Mucosa of descending colon (tissue), 3 donors: ENCODE measurements around the gene NUDT3. TPM values are rescaled to one million over a fixed set of nuclear protein-coding genes. Genes with fewer than 3 reads are reported as not detected.

ENCODE experiments used
- ATAC-seq: fragments of 200-7000 bp; cut with Tn5 transposase; one replicate; pipeline ENCODE4 v1.9.1; 2020; ENCODE audit warnings: mild to moderate bottlenecking, moderate library complexity
- DNase-seq, 3 donors: peaks; one replicate each; pipeline ENCODE4 v3.0.0-alpha.2; 2020
- H3K36me3 ChIP-seq: fragments of 200-600 bp; one replicate; pipeline ENCODE4 v1.8.0; 2021; ENCODE audit warnings: low read depth, mild to moderate bottlenecking
- H3K4me1 ChIP-seq: fragments of 200-600 bp; one replicate; pipeline ENCODE4 v1.8.0; 2021; ENCODE audit warnings: low read depth, mild to moderate bottlenecking
- H3K4me3 ChIP-seq: fragments of 200-600 bp; one replicate; pipeline ENCODE4 v1.8.0; 2021; ENCODE audit warnings: mild to moderate bottlenecking
- H3K9me3 ChIP-seq: fragments of 200-600 bp; one replicate; pipeline ENCODE4 v1.8.0; 2021; ENCODE audit warnings: mild to moderate bottlenecking
- intact Hi-C, 2 donors: fragments of 100-400 bp; cut with DNase I in 1 of 2; cut with micrococcal nuclease in 1 of 2; formaldehyde crosslinking; loops; one replicate each; pipeline versions ENCODE4 v1.11.0 to v1.11.1; 2022; cut with DNase I, micrococcal nuclease
- total RNA-seq, 3 donors: library from RNA; stranded (reverse); fragmentation: NEBNext Ultra II Directional in 2 of 3; extraction: Animal tissue kit (Norgen Biotek cat#: 25700) in 2 of 3; gene quantifications; one replicate each; pipeline versions ENCODE4 v1.2.1 to v1.2.4, GENCODE V29; 2021 to 2023
- TF ChIP-seq, protein P1 (sequence below): fragments of 200-600 bp; IDR thresholded peaks from one replicate; pipeline ENCODE4 v1.8.0; 2022; ENCODE audit warnings: antibody characterized with exemption, mild to moderate bottlenecking
- donor health status: DM: no; HTN: no; CAD: no; lungs with moderate emphysema.
- donor health status: DM: no; HTN: no; CAD: no.
- donor health status: DM: no; HTN: yes; CAD: no.

Gene NUDT3
- total RNA-seq, 3 donors from 2014 or later = 19.1 to 48.7 (median 26.7) TPM

DNA sequence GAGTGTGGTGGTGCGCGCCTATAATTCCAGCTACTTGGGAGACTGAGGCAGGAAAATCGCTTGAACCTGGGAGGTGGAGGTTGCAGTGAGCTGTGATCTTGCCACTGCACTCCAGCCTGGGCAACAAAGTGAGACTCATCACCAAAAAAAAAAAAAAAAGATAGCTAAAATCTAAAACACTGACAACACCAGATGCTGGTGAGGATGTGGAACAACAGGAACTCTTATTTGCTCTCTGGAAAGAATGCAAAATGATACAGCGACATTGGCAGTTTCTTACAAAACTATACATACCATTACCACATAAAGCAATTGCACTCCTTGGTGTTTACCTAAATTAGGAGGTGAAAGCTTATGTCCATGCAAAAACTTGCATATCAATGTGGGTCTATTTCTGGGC is 80.2 kb downstream of the NUDT3 start:
- H3K4me3 ChIP-seq = no peak overlapping the region
- H3K4me1 ChIP-seq = no peaks in the 10 kb centered on the region
- no peaks in the 10 kb centered on the region for H3K36me3 ChIP-seq
- no peaks in the 10 kb centered on the region for H3K9me3 ChIP-seq
- intact Hi-C loops = no loop called here
- DNase-seq (no peak), ATAC-seq (no peak)
- TF ChIP-seq, protein P1, sequence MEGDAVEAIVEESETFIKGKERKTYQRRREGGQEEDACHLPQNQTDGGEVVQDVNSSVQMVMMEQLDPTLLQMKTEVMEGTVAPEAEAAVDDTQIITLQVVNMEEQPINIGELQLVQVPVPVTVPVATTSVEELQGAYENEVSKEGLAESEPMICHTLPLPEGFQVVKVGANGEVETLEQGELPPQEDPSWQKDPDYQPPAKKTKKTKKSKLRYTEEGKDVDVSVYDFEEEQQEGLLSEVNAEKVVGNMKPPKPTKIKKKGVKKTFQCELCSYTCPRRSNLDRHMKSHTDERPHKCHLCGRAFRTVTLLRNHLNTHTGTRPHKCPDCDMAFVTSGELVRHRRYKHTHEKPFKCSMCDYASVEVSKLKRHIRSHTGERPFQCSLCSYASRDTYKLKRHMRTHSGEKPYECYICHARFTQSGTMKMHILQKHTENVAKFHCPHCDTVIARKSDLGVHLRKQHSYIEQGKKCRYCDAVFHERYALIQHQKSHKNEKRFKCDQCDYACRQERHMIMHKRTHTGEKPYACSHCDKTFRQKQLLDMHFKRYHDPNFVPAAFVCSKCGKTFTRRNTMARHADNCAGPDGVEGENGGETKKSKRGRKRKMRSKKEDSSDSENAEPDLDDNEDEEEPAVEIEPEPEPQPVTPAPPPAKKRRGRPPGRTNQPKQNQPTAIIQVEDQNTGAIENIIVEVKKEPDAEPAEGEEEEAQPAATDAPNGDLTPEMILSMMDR = no peak

DNA sequence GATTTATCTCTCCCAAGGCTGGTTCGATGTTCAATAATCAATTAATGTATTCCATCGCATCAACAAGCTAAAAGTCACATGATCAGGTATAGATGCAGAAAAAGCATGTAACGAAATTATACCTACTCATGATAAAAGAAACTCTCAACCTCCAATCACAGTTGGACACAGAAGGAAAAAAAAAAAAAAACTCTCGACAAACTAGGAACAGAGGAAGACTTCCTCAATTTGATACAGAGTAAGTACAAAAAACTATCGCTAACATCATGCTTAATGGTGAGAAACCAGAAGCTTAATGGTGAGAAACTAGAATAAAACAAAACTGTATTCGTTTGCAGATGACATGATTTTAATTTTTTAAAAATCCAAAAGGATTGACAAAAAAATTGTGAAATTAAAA is 81.7 kb downstream of the NUDT3 start:
- ATAC-seq = no peak
- H3K4me1 ChIP-seq = no peaks in the 10 kb centered on the region
- no peak overlapping the region for H3K4me3 ChIP-seq
- H3K36me3 ChIP-seq = no peaks in the 10 kb centered on the region
- H3K9me3 ChIP-seq = no peaks in the 10 kb centered on the region
- TF ChIP-seq, protein P1 = no peak
- no peak for DNase-seq
- intact Hi-C loops = no loop called here

DNA sequence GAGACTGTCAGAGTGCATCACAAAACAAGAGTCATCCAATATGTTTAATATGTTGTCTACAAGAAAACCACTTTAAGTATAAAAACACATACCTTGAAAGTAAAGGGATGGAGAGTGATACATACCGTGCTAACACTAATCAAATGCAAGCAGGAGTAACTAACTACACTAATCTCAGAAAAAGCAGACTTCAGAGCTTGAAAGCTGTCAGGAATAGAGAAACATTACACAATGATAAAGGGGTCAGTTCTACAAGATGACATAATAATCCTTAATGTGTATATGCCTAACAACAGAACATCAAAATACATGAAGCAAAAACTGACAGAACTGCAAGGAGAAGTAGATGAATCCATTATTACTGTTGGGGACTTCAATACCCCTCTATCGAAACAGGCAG is 84.0 kb downstream of the NUDT3 start:
- H3K36me3 ChIP-seq = no peaks in the 10 kb centered on the region
- no peaks in the 10 kb centered on the region for H3K4me1 ChIP-seq
- H3K4me3 ChIP-seq = no peak overlapping the region
- TF ChIP-seq, protein P1 = no peak
- intact Hi-C loops = no loop called here
- ATAC-seq (no peak), DNase-seq (no peak)
- no peaks in the 10 kb centered on the region for H3K9me3 ChIP-seq

DNA sequence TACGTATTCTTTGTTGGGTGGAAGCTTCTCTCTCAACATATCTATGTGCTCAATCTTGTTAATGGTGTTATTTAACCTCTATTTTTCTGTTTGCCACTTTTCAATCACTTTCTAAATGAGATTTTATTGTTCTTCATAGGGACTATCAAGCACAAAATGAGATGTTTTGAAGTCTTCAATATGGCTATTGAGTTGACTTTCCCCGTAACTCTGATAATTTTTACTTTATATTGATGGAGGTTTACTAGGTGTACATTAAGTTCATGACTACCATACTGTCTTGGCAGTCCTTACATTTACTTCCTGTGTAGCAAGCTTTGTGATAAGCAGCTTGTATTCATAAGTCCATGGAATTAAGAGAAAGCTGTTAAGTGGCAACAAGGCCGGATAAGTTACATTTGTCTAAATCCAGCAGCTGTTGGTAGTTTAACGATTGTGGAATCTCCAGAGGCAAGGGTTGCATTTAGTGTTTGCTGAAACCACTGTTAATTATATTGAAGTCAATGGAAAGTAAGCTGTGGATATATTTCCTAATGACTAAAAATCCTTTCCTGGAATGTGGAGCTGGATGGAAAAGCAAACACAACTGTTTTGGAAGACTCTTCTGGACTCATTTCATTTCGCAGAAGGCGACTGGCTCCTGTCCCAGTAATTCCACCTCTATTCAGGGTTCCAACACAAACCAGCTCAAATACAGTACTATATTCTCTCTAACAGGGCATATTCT is 86.3 kb downstream of the NUDT3 start:
- TF ChIP-seq, protein P1 = no peak
- no peak for ATAC-seq

GRCh38 chr6:34305497-34305896 is 87.0 kb downstream of the NUDT3 start:
- DNase-seq = no peak
- no peaks in the 10 kb centered on the region for H3K4me1 ChIP-seq
- no peak overlapping the region for H3K4me3 ChIP-seq
- no peaks in the 10 kb centered on the region for H3K9me3 ChIP-seq
- intact Hi-C loops = no loop called here
- TF ChIP-seq, protein P1 = no peak
- no peaks in the 10 kb centered on the region for H3K36me3 ChIP-seq
- no peak for ATAC-seq

More for the DNA sequence above, 86.3 kb downstream of the NUDT3 start:
- intact Hi-C loops = no loop called here
- Histone ChIP-seq H3K9me3 (no peaks in the 10 kb centered on the region), H3K4me1 (no peaks in the 10 kb centered on the region), H3K36me3 (no peaks in the 10 kb centered on the region), H3K4me3 (no peak overlapping the region)
- DNase-seq = peak in 1 of 3 donors; percentile 37
